Measurements from ENCODE around the gene ZDHHC1.

The ZDHHC1 gene

GRCh38 chr16:67441271-67441753 lies 25.0 kb upstream of the ZDHHC1 start:
- DNase-seq (ENCODE audit: low read depth) = no peak
- no peak for TF ChIP-seq CTCF (conservative IDR thresholded peaks at IDR 0.05; ENCODE audit: control insufficient read depth, insufficient read depth, low read depth, low read length)

GRCh38 chr16:67438824-67439393 lies 22.6 kb upstream of the ZDHHC1 start:
- no peak for TF ChIP-seq CTCF (conservative IDR thresholded peaks at IDR 0.05; ENCODE audit: control insufficient read depth, insufficient read depth, low read depth, low read length)
- no peak overlapping the region for H3K4me3 ChIP-seq (ENCODE audit: control insufficient read depth, low read depth, low read length)
- no peak for DNase-seq (ENCODE audit: low read depth)

More at GRCh38 chr16:67441271-67441753, 25.0 kb upstream of the ZDHHC1 start:
- H3K4me3 ChIP-seq (ENCODE audit: control insufficient read depth, low read depth, low read length) = no peak overlapping the region

GRCh38 chr16:67438098-67438791 lies 22.0 kb upstream of the ZDHHC1 start:
- DNase-seq (ENCODE audit: low read depth) = no peak
- H3K4me3 ChIP-seq (ENCODE audit: control insufficient read depth, low read depth, low read length) = no peak overlapping the region
- no peak for TF ChIP-seq CTCF (conservative IDR thresholded peaks at IDR 0.05; ENCODE audit: control insufficient read depth, insufficient read depth, low read depth, low read length)

GRCh38 chr16:67437513-67437912 lies 21.2 kb upstream of the ZDHHC1 start:
- no peak for DNase-seq (ENCODE audit: low read depth)
- no peak for TF ChIP-seq CTCF (conservative IDR thresholded peaks at IDR 0.05; ENCODE audit: control insufficient read depth, insufficient read depth, low read depth, low read length)
- no peak overlapping the region for H3K4me3 ChIP-seq (ENCODE audit: control insufficient read depth, low read depth, low read length)

- no peak overlapping the region for H3K4me3 ChIP-seq (ENCODE audit: control insufficient read depth, low read depth, low read length)
- TF ChIP-seq CTCF (conservative IDR thresholded peaks at IDR 0.05; ENCODE audit: control insufficient read depth, insufficient read depth, low read depth, low read length) = no peak
- no peak for DNase-seq (ENCODE audit: low read depth)
Measured at GRCh38 chr16:67436640-67437193, 20.4 kb upstream of the ZDHHC1 start.

- no peak for TF ChIP-seq CTCF (conservative IDR thresholded peaks at IDR 0.05; ENCODE audit: control insufficient read depth, insufficient read depth, low read depth, low read length)
- DNase-seq (ENCODE audit: low read depth) = no peak
- H3K4me3 ChIP-seq (ENCODE audit: control insufficient read depth, low read depth, low read length) = no peak overlapping the region
Measured at GRCh38 chr16:67435758-67436164, 19.5 kb upstream of the ZDHHC1 start.

Measured in fibroblast of mammary gland (primary cell).